Liver (tissue), 3 donors: ENCODE data around the gene EOLA1.
"Not testable (repeated sequence)": the region's sequence is repeated elsewhere in the genome, so short reads cannot be mapped to it uniquely, and the experiment has no call there.

ENCODE experiments used
- CTCF ChIP-seq: fragments of 150-350 bp; IDR thresholded peaks from 2 replicates; pipeline ENCODE4 v1.5.1; 2017; ENCODE audit warnings: improper control_type of control experiment, low read depth, low read length; ENCODE audit not compliant: missing input control
- EGR1 ChIP-seq, 2 donors: IDR thresholded peaks; 2 replicates each; pipeline ENCODE4 v1.6.1; 2016 to 2018; ENCODE audit warnings: antibody characterized with exemption in 2 of 2, low read depth in 2 of 2
- GABPA ChIP-seq, 2 donors: IDR thresholded peaks in 1 of 2; conservative IDR thresholded peaks in 1 of 2; 2 replicates each; pipeline ENCODE4 v1.6.1; 2016; ENCODE audit warnings: antibody characterized with exemption in 2 of 2, mild to moderate bottlenecking in 1 of 2, moderate library complexity in 1 of 2
- HNF4A ChIP-seq, 2 donors: conservative IDR thresholded peaks; 2 replicates each; pipeline ENCODE4 v1.6.1; 2016; ENCODE audit warnings: antibody characterized with exemption in 2 of 2, mild to moderate bottlenecking in 2 of 2
- HNF4G ChIP-seq: IDR thresholded peaks from 2 replicates; pipeline ENCODE4 v1.6.1; 2016; ENCODE audit warnings: antibody characterized with exemption
- JUND ChIP-seq, 2 donors: IDR thresholded peaks; 2 replicates each; pipeline ENCODE4 v1.6.1; 2016; ENCODE audit warnings: antibody characterized with exemption in 2 of 2
- RAD21 ChIP-seq, 2 donors: IDR thresholded peaks; 2 replicates each; pipeline ENCODE4 v1.6.1; 2016; ENCODE audit warnings: antibody characterized with exemption in 2 of 2, mild to moderate bottlenecking in 2 of 2
- RXRA ChIP-seq, 2 donors: IDR thresholded peaks; 2 replicates each; pipeline ENCODE4 v1.6.1; 2017 to 2018; ENCODE audit warnings: antibody characterized with exemption in 2 of 2, mild to moderate bottlenecking in 1 of 2
- TAF1 ChIP-seq: conservative IDR thresholded peaks from 2 replicates; pipeline ENCODE4 v1.6.1; 2016; ENCODE audit warnings: antibody characterized with exemption, mild to moderate bottlenecking
- YY1 ChIP-seq: IDR thresholded peaks from 2 replicates; pipeline ENCODE4 v1.6.1; 2016; ENCODE audit warnings: antibody characterized with exemption, mild to moderate bottlenecking
- ZBTB33 ChIP-seq: IDR thresholded peaks from 2 replicates; pipeline ENCODE4 v1.6.1; 2016; ENCODE audit warnings: antibody characterized with exemption
- TF ChIP-seq, protein P1 (sequence below): IDR thresholded peaks from 2 replicates; pipeline ENCODE4 v1.6.1; 2016; ENCODE audit warnings: antibody characterized with exemption
- TF ChIP-seq, protein P2 (sequence below): IDR thresholded peaks from 2 replicates; pipeline ENCODE4 v1.6.1; 2016; ENCODE audit warnings: antibody characterized with exemption, mild to moderate bottlenecking
- donor health status: healthy.
- donor health status: healthy.

DNA sequence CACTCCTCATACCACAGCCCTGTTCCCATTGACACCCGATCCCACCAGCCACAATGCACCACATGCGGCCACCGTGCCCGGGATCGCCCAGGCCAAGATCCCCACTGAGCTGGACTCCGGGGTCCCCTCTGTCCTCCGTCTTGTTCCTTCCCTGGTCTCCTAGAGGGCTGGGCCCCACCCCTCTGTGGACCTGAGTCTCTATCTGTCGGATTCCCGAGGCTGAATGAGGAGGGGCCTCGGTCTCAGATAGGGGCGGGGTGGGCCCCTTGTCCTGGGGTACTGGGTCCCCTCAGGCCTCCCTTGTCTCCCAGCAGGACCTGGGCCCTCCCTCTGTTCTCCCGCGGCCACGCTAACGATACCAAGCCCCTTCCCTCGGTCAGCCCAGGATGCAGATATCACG, 44.8 kb downstream of the EOLA1 start:
- not testable (repeated sequence) for TF ChIP-seq CTCF; RAD21 (IDR thresholded peaks at IDR 0.05); EGR1 (IDR thresholded peaks at IDR 0.05; ENCODE audit: low read depth in 2 of 2); GABPA (IDR thresholded peaks at IDR 0.05 in 1 of 2, conservative IDR thresholded peaks at IDR 0.05 in 1 of 2); ZBTB33; JUND (IDR thresholded peaks at IDR 0.05); HNF4G; HNF4A (conservative IDR thresholded peaks at IDR 0.05); YY1; TAF1; RXRA (IDR thresholded peaks at IDR 0.05)
- TF ChIP-seq, protein P1, sequence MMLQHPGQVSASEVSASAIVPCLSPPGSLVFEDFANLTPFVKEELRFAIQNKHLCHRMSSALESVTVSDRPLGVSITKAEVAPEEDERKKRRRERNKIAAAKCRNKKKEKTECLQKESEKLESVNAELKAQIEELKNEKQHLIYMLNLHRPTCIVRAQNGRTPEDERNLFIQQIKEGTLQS = not testable (repeated sequence)
- TF ChIP-seq, protein P2, sequence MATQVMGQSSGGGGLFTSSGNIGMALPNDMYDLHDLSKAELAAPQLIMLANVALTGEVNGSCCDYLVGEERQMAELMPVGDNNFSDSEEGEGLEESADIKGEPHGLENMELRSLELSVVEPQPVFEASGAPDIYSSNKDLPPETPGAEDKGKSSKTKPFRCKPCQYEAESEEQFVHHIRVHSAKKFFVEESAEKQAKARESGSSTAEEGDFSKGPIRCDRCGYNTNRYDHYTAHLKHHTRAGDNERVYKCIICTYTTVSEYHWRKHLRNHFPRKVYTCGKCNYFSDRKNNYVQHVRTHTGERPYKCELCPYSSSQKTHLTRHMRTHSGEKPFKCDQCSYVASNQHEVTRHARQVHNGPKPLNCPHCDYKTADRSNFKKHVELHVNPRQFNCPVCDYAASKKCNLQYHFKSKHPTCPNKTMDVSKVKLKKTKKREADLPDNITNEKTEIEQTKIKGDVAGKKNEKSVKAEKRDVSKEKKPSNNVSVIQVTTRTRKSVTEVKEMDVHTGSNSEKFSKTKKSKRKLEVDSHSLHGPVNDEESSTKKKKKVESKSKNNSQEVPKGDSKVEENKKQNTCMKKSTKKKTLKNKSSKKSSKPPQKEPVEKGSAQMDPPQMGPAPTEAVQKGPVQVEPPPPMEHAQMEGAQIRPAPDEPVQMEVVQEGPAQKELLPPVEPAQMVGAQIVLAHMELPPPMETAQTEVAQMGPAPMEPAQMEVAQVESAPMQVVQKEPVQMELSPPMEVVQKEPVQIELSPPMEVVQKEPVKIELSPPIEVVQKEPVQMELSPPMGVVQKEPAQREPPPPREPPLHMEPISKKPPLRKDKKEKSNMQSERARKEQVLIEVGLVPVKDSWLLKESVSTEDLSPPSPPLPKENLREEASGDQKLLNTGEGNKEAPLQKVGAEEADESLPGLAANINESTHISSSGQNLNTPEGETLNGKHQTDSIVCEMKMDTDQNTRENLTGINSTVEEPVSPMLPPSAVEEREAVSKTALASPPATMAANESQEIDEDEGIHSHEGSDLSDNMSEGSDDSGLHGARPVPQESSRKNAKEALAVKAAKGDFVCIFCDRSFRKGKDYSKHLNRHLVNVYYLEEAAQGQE = not testable (repeated sequence)
